NCI-H526 treated with DMSO at 0.1 percent for 48 hours (cell line): ENCODE measurements around the gene NTRK3.

Source experiments
- DNase-seq: peaks from one replicate; lab custom pipeline; 2025; lab: John Stamatoyannopoulos, UW

NTRK3 gene

DNA sequence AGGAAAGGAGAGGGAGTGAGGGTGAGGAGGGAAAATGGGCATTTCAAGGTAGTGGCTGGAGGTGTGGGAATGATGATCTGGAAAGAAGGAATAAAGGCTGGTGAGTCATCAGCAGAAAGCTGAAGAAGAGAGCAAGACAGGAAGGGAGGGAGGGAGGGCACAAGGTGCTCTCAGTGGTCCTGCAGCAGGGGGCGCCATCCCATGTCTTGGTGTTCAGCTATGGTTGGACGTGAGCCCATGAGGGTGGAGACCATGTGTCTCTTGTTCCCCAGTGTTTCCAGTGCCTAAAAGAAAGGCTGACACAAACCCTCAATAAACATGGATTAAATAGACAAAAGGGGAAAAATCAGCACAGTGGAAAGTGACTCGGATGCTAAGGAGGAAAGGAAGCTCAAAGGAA lies 228.5 kb downstream of the NTRK3 start:
- DNase-seq: no peak

DNA sequence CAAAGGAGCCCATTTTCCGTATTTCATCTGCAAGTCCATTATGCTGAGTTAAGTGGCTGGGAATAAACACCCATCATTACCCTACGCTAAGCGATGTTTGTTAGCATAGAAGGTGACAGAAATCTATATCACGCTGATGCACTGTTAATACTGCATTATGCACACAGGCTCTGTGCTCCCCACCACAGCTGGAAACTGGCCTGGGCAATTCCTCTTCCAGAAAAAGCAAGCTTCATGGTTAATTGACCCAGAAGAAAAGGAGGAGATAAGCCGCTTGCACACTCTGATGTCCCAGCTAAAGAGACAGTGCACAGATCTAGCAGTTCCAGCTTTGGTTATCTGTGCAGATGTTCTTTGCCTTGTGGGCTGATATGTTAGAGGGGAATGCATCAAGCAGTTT lies 232.6 kb downstream of the NTRK3 start:
- no peak for DNase-seq

GRCh38 chr15:88022716-88023115 lies 233.8 kb downstream of the NTRK3 start:
- no peak for DNase-seq

GRCh38 chr15:88021601-88022000 lies 234.9 kb downstream of the NTRK3 start:
- no peak for DNase-seq

GRCh38 chr15:88020806-88021205 lies 235.7 kb downstream of the NTRK3 start:
- no peak for DNase-seq

- DNase-seq: no peak
Observed at GRCh38 chr15:88019656-88020055, 236.9 kb downstream of the NTRK3 start.

DNA sequence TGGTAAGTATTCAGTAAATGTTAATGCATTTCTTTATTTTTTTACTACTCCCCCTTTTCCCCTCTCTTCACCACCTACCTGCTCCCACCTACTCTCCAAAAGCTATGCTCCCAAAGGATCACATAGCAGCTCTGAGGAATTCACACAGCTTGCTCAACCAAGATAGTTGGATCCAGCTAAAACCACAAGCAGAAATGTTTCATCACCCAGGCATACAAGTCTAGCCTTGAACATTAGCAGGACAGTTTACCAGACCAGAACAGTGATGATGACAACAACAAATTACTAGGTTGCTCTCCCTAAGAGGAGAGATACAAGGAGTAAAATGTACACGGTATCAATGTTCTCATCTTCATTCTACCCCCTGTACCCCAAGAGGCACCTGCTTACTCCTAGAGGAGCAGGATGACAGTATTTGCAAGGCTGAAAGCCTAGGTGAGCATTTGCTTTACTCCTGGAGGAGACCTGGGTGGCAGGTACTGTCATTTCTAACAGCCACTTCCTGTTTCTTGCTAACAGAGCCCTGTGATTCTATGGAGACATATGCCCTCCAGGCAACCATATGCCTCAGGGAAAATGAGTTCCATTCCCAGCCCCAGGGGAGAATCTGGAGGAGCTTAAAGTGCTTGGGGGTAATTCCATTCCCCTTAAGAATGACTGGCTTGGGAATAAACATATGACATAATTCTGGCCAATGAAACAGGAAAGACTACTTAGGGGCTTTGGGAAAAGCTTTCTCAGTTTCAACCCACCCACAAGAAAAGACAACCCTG lies 237.5 kb downstream of the NTRK3 start:
- DNase-seq: no peak

- no peak for DNase-seq
Observed at GRCh38 chr15:88017753-88018152, 238.8 kb downstream of the NTRK3 start.

GRCh38 chr15:88016406-88016805 lies 240.1 kb downstream of the NTRK3 start:
- DNase-seq: no peak

- DNase-seq: no peak
Observed at GRCh38 chr15:88015228-88015860, 241.2 kb downstream of the NTRK3 start.

GRCh38 chr15:88014454-88015160 lies 241.9 kb downstream of the NTRK3 start:
- DNase-seq: no peak

GRCh38 chr15:88013111-88013510 lies 243.4 kb downstream of the NTRK3 start:
- no peak for DNase-seq

DNA sequence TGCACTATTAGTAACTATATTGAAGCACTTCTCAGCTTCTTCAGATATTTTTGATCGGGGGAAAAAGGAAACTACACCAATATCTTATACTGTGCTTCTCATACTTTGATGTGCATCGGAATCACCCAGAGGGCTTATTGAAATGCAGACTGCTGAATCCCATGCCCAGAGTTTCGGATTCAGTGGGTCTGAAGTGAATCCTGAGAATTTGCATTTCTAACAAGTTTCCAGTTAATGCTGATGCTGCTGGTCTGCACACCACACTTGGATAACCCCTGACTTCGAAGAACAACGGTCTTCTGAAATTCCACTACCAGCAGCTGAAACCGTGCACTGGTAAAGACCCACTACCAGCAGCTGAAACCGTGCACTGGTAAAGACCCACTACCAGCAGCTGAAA lies 243.9 kb downstream of the NTRK3 start:
- DNase-seq: no peak

GRCh38 chr15:88012233-88012632 lies 244.3 kb downstream of the NTRK3 start:
- DNase-seq: no peak

- DNase-seq: no peak
Observed at GRCh38 chr15:88011533-88011932, 245.0 kb downstream of the NTRK3 start.

DNA sequence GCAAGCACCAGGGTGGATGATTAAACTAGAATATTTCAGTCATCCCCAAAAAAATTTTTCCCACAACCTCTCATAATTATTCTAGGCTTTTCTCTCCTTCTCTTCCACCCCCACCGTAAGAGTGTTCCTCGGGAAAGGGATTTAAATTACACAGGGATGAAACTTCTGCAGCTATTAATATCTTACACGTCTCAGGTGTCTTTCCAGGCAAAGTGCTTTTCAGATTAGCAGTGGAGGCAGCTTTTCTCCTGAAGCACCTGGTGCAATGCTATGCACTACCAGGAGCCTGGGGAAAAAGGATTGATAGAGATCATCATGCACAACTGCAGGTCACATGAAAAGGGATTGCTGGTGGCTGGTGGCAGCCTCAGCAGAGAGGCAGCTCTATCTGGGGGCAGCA lies 250.4 kb downstream of the NTRK3 start:
- DNase-seq: no peak

GRCh38 chr15:88004399-88004798 lies 252.1 kb downstream of the NTRK3 start:
- no peak for DNase-seq

- DNase-seq: no peak
Observed at GRCh38 chr15:88003541-88004327, 252.8 kb downstream of the NTRK3 start.

DNA sequence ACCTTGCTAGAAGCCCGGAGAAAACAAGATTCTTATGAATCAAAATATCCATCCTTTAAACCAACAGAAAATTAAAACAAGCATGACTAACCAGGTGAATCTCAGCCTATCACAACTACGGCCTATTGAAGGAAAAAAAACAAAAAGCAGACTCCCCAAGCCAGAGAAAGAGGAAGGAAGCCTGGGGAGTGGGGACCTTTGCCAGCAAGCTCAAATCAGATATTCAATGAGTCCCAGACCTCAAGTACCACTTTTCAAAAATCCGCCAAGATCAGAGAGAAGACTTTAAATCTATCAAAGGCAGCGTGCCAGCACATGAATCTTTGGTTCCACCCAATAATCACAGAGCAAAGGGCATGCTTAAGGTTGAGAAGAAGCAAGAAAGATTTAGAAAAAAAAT lies 253.8 kb downstream of the NTRK3 start:
- DNase-seq: no peak

DNA sequence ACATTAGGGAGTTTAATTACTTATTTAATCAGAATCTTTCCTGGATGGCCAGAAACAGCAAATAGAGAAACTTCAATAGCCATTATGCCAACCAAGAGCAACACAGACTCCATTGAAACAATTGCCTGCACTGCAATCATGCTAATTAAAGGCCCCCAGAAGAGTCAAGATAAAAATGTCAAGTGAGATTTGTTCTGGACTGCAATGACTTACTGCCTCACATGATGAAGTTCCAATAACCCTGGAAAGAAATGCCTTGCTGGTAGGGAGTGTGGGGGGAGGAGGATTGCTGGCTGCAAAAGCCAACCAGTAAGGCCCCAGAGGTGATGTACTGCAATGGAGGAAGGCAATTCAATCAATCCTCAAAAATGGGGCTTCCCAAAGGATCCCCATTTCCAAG lies 257.9 kb downstream of the NTRK3 start:
- DNase-seq: no peak

DNA sequence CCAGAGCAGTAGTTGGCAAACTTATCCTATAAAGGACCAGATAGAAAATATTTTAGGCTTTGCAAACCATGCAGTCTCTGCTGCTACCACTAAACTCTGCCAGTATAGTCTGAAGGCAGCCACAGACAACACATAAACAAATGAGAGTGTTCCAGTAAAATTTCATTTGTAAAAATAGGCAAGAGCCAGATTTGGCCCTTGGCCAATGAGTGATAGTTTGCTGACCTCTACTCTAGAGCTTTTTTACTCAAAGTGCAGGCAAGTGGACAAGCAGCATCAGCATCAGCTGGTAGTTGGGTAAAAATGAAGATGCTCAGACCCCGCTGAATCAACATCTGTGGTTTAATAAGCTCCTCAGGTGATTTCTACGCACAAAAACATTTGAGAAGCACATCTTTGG lies 269.8 kb downstream of the NTRK3 start:
- DNase-seq: no peak

DNA sequence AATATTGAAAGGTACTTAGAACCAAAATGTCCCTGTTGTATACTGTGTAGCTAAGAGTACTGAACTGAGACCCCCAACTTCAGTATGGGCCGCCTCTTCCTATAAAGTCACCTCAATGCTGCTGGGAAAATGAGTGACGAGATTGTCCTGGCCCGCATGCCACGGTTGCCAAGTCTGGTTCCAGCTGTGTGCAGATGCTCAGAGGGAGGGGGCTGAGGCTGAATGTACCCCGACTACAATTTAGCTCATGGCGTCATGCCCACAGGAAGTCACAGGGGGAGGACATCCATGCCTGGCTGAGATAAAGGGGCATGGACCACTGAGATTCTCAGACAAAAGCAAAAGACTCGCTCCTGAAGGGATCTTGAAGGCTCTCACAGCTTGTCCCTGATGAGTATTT lies 271.1 kb downstream of the NTRK3 start:
- DNase-seq: no peak
